GM19395 (cell line): ENCODE data around the gene GHRH.

Source experiments
- ATAC-seq: cut with Tn5 transposase; IDR thresholded peaks from one replicate; pipeline ENCODE4 v1.9.1; 2021; ENCODE audit warnings: mild to moderate bottlenecking, moderate library complexity; ENCODE audit not compliant: unreplicated experiment

Gene GHRH

GRCh38 chr20:37291724-37292126 lies 30.1 kb upstream of the GHRH start:
- ATAC-seq, result peak; percentile 40

- ATAC-seq, result no peak
Observed at GRCh38 chr20:37290158-37290810, 28.7 kb upstream of the GHRH start.

GRCh38 chr20:37288091-37288490 lies 26.5 kb upstream of the GHRH start:
- ATAC-seq, result no peak

- ATAC-seq, result no peak
Observed at GRCh38 chr20:37285664-37286374, 24.2 kb upstream of the GHRH start.

- no peak for ATAC-seq
Observed at GRCh38 chr20:37284691-37285161, 23.1 kb upstream of the GHRH start.

GRCh38 chr20:37283530-37284195 lies 22.0 kb upstream of the GHRH start:
- no peak for ATAC-seq

GRCh38 chr20:37282556-37282955 lies 20.9 kb upstream of the GHRH start:
- no peak for ATAC-seq

- no peak for ATAC-seq
Observed at GRCh38 chr20:37280403-37280802, 18.8 kb upstream of the GHRH start.

GRCh38 chr20:37279820-37280219 lies 18.2 kb upstream of the GHRH start:
- no peak for ATAC-seq

GRCh38 chr20:37278966-37279590 lies 17.5 kb upstream of the GHRH start:
- no peak for ATAC-seq

- no peak for ATAC-seq
Observed at GRCh38 chr20:37277253-37277593, 15.6 kb upstream of the GHRH start.

GRCh38 chr20:37276494-37277252 lies 15.1 kb upstream of the GHRH start:
- peak; percentile 66 for ATAC-seq

- no peak for ATAC-seq
Observed at GRCh38 chr20:37274851-37275524, 13.4 kb upstream of the GHRH start.

- no peak for ATAC-seq
Observed at GRCh38 chr20:37273988-37274387, 12.4 kb upstream of the GHRH start.

- no peak for ATAC-seq
Observed at GRCh38 chr20:37271421-37271768, 9.8 kb upstream of the GHRH start.

- ATAC-seq, result peak; percentile 67
Observed at GRCh38 chr20:37270576-37271420, 9.2 kb upstream of the GHRH start.

- no peak for ATAC-seq
Observed at GRCh38 chr20:37267667-37268313, 6.2 kb upstream of the GHRH start.

GRCh38 chr20:37266940-37267666 lies 5.5 kb upstream of the GHRH start:
- no peak for ATAC-seq
